Fibroblast of the conjunctiva (primary cell): ENCODE data around the gene TREX2.

ENCODE experiments used
- DNase-seq: peaks from one replicate; pipeline ENCODE4 v3.0.0-alpha.2; 2010; ENCODE audit warnings: low read depth

TREX2 gene

GRCh38 chrX:153456161-153456560 is 10.3 kb upstream of the TREX2 start:
- DNase-seq = no peak

DNA sequence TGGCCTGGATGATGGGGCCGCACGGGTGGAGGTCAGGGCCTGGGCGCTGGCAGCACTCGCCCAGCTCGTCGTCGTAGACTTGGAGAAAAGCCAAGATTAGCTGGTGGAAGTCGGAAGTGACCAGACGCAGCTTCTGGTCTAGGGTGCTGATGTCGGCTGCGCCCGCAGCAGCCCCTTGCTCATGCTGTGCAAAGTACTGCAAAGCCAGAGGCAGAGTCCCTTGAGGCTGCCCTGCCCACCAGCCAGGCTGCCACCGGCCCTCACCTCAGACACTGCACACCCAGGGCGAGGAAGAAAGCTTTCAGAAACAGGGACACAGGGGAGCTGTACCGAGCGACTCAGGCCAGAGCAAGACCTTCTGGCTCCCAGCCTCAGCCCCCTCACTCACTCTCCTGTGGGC is 9.7 kb upstream of the TREX2 start:
- DNase-seq = no peak

- no peak for DNase-seq
Observed at GRCh38 chrX:153454901-153455550, 9.2 kb upstream of the TREX2 start.

DNA sequence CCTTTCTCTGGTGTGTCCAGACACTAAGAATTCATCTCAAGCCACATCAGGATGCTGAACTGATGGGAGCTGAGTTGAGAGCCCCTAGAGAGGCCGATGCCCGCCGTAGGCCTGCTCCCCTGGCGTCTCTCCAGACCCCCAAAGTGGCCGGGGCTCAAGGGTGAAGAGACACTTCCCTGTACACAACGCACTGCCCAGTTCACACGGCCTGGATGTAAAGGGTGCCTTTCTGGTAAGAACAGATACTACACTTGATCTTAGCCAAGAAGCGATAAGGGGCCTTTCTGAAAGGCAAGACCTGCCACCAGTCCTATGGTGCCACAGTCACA is 5.1 kb upstream of the TREX2 start:
- DNase-seq = no peak

GRCh38 chrX:153450114-153450948 is 4.5 kb upstream of the TREX2 start:
- DNase-seq = no peak

DNA sequence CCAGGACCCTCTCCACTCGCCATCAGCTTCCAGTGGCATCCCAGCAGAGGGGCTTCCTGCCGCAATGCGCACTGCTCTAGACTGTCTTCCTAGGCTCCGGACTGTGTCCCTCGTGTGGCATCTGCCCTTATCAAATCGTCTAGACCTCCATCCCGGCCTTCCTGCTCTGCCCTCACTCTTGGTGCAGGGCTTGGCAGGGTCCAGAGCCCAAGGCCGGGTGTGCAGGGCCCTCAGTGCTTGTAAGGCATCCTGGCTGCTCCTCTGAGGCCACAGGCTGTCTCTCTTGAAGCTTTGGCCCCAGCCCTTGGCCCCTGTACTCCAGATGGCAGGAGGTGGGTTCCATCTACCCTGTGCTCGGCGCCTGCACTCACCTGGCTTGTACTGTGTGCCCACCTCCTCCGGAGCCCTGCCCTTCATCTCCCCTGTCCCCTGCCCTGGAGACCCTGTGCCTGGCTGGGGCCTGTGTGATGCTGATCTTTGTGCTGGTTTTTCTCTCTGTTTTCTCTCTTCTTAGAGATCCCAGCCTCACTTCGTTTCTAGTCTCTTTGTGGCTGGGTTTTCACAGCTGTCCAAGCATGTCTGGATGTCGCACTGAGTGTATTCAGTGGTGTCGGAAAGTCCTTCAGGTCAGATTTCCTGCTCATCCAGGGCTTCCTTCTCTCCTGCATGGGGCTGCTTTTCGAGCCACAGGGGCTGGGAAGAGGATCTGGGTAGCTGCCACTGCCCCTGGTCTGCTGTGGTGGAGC is 3.7 kb upstream of the TREX2 start:
- no peak for DNase-seq

DNA sequence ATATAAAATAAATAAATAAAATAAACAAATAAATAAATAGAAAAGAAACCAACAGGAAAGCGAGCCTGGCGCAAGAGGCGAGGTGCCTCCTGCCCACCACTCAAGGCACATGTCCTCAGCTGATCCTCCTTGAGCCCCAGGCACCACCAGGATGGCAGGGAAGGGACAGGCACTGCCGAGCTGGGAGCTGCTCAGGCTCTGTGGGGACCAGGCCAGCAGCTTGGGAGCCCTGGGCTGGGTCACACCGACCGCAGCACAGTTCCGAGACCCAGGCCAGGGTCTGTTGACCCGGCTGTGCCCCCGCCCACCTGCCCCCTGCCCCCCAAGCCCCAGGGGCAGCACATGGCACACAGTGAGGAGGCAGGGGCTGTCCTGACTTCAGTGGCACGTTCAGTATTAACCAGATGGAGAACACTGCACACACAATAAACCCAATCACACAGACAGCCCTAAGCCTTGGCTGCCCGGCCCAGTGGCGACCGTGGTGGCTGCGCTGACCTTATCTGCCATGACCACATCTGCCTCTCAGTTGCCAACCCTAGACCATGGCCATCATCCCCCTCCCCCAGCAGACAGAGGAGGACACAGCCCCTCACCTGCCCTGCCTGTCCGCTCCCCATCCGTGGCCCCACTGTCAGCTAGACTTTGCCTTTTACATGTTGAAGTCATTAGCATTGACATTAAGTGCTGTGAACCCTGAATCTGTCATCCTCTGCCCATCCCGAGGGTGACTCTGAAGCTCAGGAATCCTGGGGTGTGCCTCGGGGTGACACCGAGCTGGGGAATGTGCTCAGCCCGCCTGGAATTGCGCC is 2.9 kb upstream of the TREX2 start:
- no peak for DNase-seq

DNA sequence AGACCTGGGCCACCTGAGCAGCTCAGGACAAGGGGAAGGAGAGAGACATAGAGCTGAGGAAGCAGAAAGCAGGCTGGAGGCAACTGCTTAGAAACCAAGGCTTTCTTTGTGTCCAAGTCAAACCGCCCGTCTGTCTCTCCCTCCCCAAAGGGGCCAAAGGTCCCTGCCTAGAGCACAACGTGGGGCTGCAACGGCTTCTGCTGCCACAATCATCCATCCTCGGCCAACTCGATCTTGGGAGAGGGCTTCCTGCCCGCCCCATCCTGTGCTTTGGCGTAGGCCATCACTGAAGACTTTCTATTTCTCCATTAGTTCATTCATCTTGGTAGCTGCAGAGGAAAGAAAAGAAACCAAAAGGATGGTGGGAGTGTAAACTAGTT is 1.7 kb upstream of the TREX2 start:
- DNase-seq = no peak

DNA sequence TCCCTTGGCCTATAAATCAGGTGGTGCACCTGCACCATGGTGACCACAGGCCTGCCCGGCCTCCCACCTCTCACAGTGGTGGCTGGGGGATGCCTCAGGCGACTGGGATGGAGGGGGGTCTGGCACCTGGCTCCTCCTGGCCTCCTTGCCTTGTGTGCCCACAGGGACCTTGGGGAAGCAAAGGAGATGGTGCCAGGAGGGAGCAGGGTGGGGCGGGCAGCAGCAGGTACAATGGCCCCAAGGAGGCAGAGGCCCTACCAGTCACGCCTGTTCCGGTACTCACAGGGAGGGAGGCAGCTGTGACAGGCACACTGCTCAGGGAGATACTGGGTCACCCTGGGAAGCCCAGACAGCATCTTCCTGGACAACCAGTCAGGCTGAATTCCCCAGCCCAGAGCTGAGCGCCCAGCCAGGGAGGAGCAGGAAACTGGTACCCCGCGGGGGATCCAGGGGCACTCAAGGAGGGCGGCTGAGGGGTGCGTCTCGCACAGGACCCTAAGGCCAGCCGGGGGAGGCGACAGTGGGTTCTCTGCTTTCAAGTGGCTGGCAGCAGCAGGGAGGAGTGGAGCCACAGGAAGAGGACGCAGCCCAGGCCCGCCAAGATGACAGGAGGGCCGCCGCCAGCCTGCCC is 1.2 kb upstream of the TREX2 start:
- no peak for DNase-seq

DNA sequence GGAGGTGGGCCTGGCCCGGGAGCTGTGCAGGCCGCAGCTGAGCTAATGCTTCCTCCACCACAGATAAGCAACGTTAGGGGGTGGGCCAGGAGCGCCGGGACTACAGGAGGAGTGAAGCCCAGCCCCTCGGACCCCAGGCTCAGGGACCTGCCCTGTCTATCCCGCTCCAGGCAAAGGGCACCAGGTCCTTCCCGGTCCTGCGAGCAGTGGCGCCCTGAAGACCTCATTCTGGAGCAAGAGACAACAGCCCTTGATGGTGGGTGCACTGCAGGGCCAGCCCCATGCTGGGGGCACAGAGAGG is 730 bp upstream of the TREX2 start:
- DNase-seq = no peak

- no peak for DNase-seq
Observed at GRCh38 chrX:153445106-153445855, 575 bp downstream of the TREX2 start.

DNA sequence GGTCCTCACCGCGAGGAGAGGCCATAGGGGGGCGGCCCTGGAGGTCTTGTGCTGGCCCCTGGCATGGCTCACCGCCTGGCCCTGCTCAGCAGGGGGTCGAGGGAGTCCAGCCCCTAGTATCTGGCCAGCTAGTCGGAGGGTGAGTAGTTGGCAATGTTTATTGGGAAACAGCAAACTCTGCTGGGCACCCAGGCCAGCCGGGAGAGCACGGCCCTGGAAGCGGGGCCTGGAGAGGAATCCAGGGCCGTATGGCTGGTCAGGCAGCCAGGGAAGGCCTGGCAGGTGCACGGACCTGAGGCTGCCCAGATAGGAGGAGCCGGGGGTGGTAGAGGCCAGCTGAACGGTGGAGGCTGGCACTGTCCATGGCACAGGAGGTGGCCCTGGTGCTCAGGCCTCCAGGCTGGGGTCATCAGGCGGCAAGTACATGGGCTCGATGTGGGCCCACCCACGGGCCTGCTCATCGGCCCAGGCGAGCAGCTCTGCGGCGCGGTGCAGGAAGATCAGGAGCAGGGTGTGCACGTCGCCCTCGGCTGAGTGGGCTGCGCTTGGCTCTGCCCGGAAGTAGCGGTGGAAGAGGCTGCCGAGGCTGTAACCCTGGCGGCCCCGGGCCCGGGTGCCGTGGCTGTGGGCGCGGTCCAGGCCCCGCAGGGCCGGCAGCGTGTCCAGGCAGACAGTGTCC is 1.4 kb downstream of the TREX2 start:
- DNase-seq = no peak

DNA sequence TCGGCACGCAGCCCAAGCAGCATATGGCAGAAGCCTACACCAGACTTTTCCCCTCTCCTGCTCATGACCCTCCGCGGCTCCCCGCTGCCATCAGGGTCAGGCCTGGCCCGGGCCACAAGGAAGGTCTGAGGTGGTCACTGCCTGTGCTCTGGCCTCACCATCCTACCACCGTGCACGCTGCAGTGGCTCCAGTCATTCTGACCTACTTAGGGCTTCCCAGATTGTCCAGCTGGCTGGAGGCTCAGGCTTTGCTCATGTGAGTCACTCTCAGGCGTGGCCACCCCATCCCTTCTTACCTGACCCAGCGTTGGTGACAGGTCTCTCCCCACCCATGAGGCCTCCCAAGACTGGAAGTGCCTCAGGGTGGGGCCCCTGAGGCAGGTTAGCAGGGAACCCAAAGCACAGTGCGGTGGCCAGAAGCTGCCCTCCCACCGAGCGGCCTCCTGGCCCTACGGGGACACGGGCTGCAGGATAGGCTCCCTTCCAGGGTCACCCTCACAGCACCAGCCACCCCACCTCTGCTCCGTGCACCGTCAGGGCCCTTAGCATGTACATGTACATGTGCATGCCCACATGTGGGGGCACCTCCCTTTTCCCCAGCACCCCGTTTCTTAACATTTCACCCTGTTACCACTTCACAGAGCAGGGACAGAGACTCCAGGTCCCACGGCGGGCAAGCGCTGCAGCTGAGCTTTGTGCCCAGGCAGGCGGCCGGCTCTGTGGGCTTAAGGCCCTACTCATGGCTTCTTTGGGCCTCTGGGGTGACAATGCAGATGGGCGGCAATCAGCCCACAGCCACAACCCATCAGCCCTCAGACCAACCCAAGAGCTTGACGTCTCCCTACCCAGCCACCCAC is 2.2 kb downstream of the TREX2 start:
- DNase-seq = no peak

DNA sequence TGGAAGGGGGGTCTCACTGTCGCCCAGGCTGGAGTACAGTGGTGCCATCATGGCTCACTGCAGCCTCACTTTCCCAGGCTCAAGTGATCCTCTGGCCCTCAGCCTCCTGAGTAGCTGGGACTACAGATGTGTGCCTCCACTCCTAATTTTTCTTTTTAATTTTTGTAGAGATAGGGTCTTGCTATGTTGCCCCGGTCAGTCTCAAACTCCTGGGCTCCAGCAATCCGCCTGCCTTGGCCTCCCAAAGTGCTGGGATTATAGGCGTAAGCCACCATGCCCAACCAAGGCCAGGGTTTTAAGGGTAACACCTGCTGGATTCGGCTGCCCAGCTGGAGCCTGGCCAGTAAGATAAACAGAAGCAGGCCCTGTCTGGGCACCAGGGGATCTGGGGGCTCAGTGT is 3.4 kb downstream of the TREX2 start:
- DNase-seq = no peak

DNA sequence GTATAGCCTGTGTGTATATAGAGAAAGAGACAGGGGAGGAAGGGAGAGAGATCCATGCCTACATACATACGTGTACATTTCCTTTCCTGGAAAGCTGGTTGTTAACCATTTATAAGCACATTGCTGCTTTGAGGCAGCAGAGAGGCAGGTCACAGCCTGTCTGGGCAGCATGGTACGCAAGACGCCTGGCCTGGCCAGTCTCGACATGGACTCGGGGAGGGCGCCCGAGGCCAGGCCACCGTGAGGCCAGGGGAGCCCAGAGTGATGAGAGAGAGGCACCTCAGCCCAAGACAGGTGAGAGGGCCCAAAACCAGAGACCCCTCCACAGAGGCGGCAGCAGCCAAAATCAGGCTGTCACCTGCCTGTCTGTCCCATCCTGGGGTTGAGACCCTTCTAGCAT is 3.9 kb downstream of the TREX2 start:
- DNase-seq = no peak

GRCh38 chrX:153441296-153441695 is 4.6 kb downstream of the TREX2 start:
- no peak for DNase-seq

DNA sequence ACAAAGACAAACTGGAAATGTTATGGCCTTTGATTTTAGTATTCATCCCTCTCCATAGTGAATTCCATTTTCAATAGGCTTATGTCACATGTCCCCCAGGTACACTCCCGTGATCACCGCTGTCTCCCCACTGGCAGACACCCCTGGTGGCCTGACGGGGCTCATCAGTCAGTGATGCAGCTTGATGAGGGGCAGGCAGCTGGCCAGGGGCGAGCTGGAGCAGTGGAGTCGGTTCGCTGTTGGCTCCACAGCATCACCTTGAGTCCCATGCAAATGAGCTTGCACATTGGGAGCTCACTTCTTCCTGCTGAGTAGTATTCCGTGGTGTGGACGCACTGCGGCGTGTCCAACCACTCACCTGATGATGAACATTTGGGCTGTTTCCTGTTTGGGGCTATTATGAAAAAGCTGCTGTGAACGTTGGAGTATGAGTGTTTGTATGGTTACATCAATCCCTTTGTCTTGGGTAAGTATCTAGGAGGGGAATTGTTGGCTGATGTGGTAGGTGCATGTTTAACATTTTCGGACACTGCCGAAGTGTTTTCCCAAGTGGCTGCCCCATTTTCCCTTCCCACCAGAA is 5.2 kb downstream of the TREX2 start:
- no peak for DNase-seq

DNA sequence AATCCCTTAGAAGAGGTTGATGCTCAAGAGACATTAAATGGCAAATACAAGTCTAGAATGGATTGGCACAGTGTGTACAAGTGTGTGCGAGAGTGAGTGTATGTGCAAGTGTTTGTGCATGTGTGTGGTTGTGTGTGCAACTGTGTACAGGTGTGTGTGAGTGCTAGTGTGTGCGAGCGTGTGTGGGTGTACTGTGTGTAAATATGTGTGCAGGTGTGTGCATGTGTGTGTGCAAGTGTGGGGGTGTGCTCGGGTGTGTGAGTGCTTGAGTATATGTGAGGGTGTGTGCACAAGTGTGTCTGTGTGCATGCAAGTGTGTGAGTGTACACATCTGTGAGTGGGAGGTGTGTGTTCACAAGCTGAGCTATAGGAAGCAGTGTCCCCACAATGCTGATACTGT is 5.9 kb downstream of the TREX2 start:
- DNase-seq = no peak

GRCh38 chrX:153438532-153438931 is 7.3 kb downstream of the TREX2 start:
- DNase-seq = no peak

GRCh38 chrX:153435845-153436244 is 10.0 kb downstream of the TREX2 start:
- no peak for DNase-seq
